ENCODE results near the gene HSPD1. TPM values are rescaled to one million over a fixed set of nuclear protein-coding genes. Genes with fewer than 3 reads are reported as not detected.

Gene HSPD1
- total and polyA plus RNA-seq, 10 of the 15 experiments (the other 5 are each of a cell fraction or from before 2014, with no cell fraction given) = 345 to 1,169 (median 695) TPM

GRCh38 chr2:197515739-197516392 lies 16.2 kb upstream of the HSPD1 start, which contains the start of gene MOB4 (continued):
- TF ChIP-seq SKIL (IDR thresholded peaks at IDR 0.05; ENCODE audit: low read depth, poor library complexity, severe bottlenecking) (no peak), CREB1 (IDR thresholded peaks at IDR 0.05; ENCODE audit: low read depth) (peak; percentile 85), EZH2 (IDR thresholded peaks at IDR 0.05; ENCODE audit: borderline replicate concordance, control insufficient read depth, low read depth, low read length) (no peak), ATF3 (IDR thresholded peaks at IDR 0.05; ENCODE audit: borderline replicate concordance, extremely low read depth, low read depth, low read length) (no peak), BCL11A (IDR thresholded peaks at IDR 0.05; ENCODE audit: low read depth, low read length) (no peak), IRF4 (IDR thresholded peaks at IDR 0.05; ENCODE audit: low read depth, low read length) (peak; percentile 81; the same call in 1 of the 2 replicates), IKZF1 (conservative IDR thresholded peaks at IDR 0.05) (peak; percentile 91), HSF1 (IDR thresholded peaks at IDR 0.05; ENCODE audit: low read depth, low read length) (peak; percentile 78; the same call in 1 of the 2 replicates), TARDBP (IDR thresholded peaks at IDR 0.05; ENCODE audit: borderline replicate concordance) (no peak), MAX (IDR thresholded peaks at IDR 0.05; ENCODE audit: low read depth, low read length) (peak; percentile 73), POLR2A (IDR thresholded peaks at IDR 0.05; ENCODE audit: low read depth, low read length) (peak; percentile 98), ZNF24 (IDR thresholded peaks at IDR 0.05) (peak; percentile 47; the same call in 1 of the 2 replicates), SIN3A (IDR thresholded peaks at IDR 0.05; ENCODE audit: low read depth, low read length) (peak; percentile 90; the same call in 1 of the 2 replicates), KLF5 (IDR thresholded peaks at IDR 0.05; ENCODE audit: partially characterized antibody) (peak; percentile 64), POLR2AphosphoS5 (IDR thresholded peaks at IDR 0.05; ENCODE audit: low read length) (peak; percentile 96), FOXK2 (IDR thresholded peaks at IDR 0.05) (peak; percentile 57), RFX5 (IDR thresholded peaks at IDR 0.05; ENCODE audit: low read depth, low read length) (0 out of 2 replicates have a peak, but pooled peaks have one; percentile 46), NFIC (IDR thresholded peaks at IDR 0.05; ENCODE audit: low read depth, low read length) (no peak), RUNX3 (IDR thresholded peaks at IDR 0.05; ENCODE audit: low read length) (peak; percentile 58), HDAC6 (IDR thresholded peaks at IDR 0.05; ENCODE audit: unreplicated experiment) (no peak), YBX1 (IDR thresholded peaks at IDR 0.05) (no peak), ETV6 (conservative IDR thresholded peaks at IDR 0.05 in 1 of 2, IDR thresholded peaks at IDR 0.05 in 1 of 2; ENCODE audit: borderline replicate concordance in 1 of 2, low read depth in 1 of 2) (peak in 1 of 2 experiments; percentile 9; a peak in 1 of 4 replicates), PAX5 (IDR thresholded peaks at IDR 0.05; ENCODE audit: borderline replicate concordance, low read depth, low read length) (no peak; the same call in 1 of the 2 replicates), KDM1A (IDR thresholded peaks at IDR 0.05; ENCODE audit: borderline replicate concordance) (no peak), ZNF217 (IDR thresholded peaks at IDR 0.05) (no peak; the same call in 1 of the 2 replicates)
